Measurements from ENCODE around the gene ERICH4. TPM values are rescaled to one million over a fixed set of nuclear protein-coding genes. Genes with fewer than 3 reads are reported as not detected.

ERICH4 gene
- total and polyA plus RNA-seq, 2 of the 4 experiments (the other 2 are of a cell fraction), result not detected

GRCh38 chr19:41426952-41427646, 15.9 kb upstream of the ERICH4 start, which contains the start of gene B3GNT8:
Gene B3GNT8 (minus strand): TSS chr19:41427374. CDS start chr19:41426778, 596 bp downstream.
- dilution Hi-C loops (cut with HindIII; ENCODE audit: low sequenced_read_pairs, unreplicated experiment), result no loop called here
- in situ Hi-C loops (cut with MboI; ENCODE audit: low sequenced_read_pairs), result no loop called here
- peak within 1 kb of the TSS; percentile 13 for H2AK5ac ChIP-seq (ENCODE audit: low read depth, low read length)
- TF ChIP-seq FOS (IDR thresholded peaks at IDR 0.05; ENCODE audit: low read depth, low read length) (no peak), RCOR1 (IDR thresholded peaks at IDR 0.05; ENCODE audit: insufficient replicate concordance, low read length) (no peak), MXI1 (IDR thresholded peaks at IDR 0.05; ENCODE audit: borderline replicate concordance, low read depth, low read length) (no peak), MAFK (IDR thresholded peaks at IDR 0.05; ENCODE audit: low read depth, low read length) (no peak), USF2 (IDR thresholded peaks at IDR 0.05; ENCODE audit: low read depth, low read length) (no peak), MAZ (IDR thresholded peaks at IDR 0.05; ENCODE audit: borderline replicate concordance, low read depth, low read length) (peak; percentile 65), SMC3 (IDR thresholded peaks at IDR 0.05; ENCODE audit: low read depth, low read length) (no peak), ELK1 (IDR thresholded peaks at IDR 0.05; ENCODE audit: borderline replicate concordance, low read depth, low read length) (no peak)
- TF ChIP-seq, protein P1, sequence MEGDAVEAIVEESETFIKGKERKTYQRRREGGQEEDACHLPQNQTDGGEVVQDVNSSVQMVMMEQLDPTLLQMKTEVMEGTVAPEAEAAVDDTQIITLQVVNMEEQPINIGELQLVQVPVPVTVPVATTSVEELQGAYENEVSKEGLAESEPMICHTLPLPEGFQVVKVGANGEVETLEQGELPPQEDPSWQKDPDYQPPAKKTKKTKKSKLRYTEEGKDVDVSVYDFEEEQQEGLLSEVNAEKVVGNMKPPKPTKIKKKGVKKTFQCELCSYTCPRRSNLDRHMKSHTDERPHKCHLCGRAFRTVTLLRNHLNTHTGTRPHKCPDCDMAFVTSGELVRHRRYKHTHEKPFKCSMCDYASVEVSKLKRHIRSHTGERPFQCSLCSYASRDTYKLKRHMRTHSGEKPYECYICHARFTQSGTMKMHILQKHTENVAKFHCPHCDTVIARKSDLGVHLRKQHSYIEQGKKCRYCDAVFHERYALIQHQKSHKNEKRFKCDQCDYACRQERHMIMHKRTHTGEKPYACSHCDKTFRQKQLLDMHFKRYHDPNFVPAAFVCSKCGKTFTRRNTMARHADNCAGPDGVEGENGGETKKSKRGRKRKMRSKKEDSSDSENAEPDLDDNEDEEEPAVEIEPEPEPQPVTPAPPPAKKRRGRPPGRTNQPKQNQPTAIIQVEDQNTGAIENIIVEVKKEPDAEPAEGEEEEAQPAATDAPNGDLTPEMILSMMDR (conservative IDR thresholded peaks at IDR 0.05; ENCODE audit: low read depth, low read length), result no peak
- H3K14ac ChIP-seq (replicated peaks; ENCODE audit: low read depth, low read length), result peak within 1 kb of the TSS; percentile 85; the same call in 1 of the 2 replicates
- no peaks in the 10 kb centered on the region for H3K9me3 ChIP-seq (ENCODE audit: control insufficient read depth, insufficient read depth, low read length)
- H3K79me1 ChIP-seq (ENCODE audit: low read depth in 1 of 2, low read length in 2 of 2), result no peaks in the 10 kb centered on the region
- peak within 1 kb of the TSS; percentile 64 for H3K56ac ChIP-seq (ENCODE audit: extremely low read depth, insufficient read depth, low read length)
- ATAC-seq (ENCODE audit: low read depth), result peak; percentile 93
- DNase-seq, result peak; percentile 34
- H3K27ac ChIP-seq (ENCODE audit: insufficient read depth, low read length), result peak within 1 kb of the TSS; percentile 3; the same call in 1 of the 2 replicates
- peak within 1 kb of the TSS in 1 of 2 experiments; percentile 66; a peak in 2 of 4 replicates for H4K8ac ChIP-seq (ENCODE audit: low read depth in 2 of 2, low read length in 2 of 2)
- H2BK120ac ChIP-seq (ENCODE audit: low read depth, low read length), result no peak within 1 kb of the TSS
- no peaks in the 10 kb centered on the region for H3K27me3 ChIP-seq (ENCODE audit: control insufficient read depth, insufficient read depth, low read length)
- H2BK15ac ChIP-seq (ENCODE audit: low read depth, low read length), result no peak within 1 kb of the TSS
- WGBS, 2 experiments (ENCODE audit: extremely low coverage in 2 of 2, insufficient read length in 1 of 2), result 6% methylated on average over 3 of the region's 19 CpGs; no CpG with 5 or more reads in 1 of the 2 experiments
- ChIA-PET POLR2A (ENCODE audit: unreplicated experiment) (no interaction called here), CTCF (no interaction called here)
- peaks cover 32% of the 10 kb centered on the region for H3K36me3 ChIP-seq (ENCODE audit: control insufficient read depth, insufficient read depth, low read length)
- H4K20me1 ChIP-seq (ENCODE audit: insufficient read depth, low read length), result no peaks in the 10 kb centered on the region
- BruUV-seq (replicated peaks), result no TSS peak
- peak within 1 kb of the TSS; percentile 66; the same call in 1 of the 2 replicates for H3K4me2 ChIP-seq (ENCODE audit: low read depth, low read length)
- peak within 1 kb of the TSS; percentile 27 for H3K4me3 ChIP-seq (ENCODE audit: insufficient read depth, low read depth, low read length)
- no peak within 1 kb of the TSS for H2BK5ac ChIP-seq (ENCODE audit: low read depth, low read length, poor library complexity, severe bottlenecking)
- no peak within 1 kb of the TSS for H2BK20ac ChIP-seq (ENCODE audit: low read depth, low read length)
- peak within 1 kb of the TSS; percentile 88 for H2AFZ ChIP-seq (replicated peaks; ENCODE audit: low read length, poor library complexity)
- peak within 1 kb of the TSS; percentile 73 for H3K9ac ChIP-seq (ENCODE audit: low read depth, low read length)
- peak within 1 kb of the TSS; percentile 3; the same call in 1 of the 2 replicates for H4K5ac ChIP-seq (ENCODE audit: low read depth, low read length)
- intact Hi-C loops (cut with micrococcal nuclease), result loop anchor here (10.0 kb wide), 1 partner anchor 222 kb away; no protein-coding TSS in a partner anchor
- H3K23ac ChIP-seq (ENCODE audit: low read depth, low read length), result peak within 1 kb of the TSS; percentile 65; the same call in 1 of the 2 replicates
- H3K4me1 ChIP-seq (ENCODE audit: control insufficient read depth, insufficient read depth, low read length), result peaks cover 10% of the 10 kb centered on the region; the same call in 1 of the 2 replicates
- H3K9me1 ChIP-seq (ENCODE audit: insufficient read depth, low read length), result no peaks in the 10 kb centered on the region
- H3K4ac ChIP-seq (ENCODE audit: low read depth, low read length), result peak within 1 kb of the TSS; percentile 60
- no peak within 1 kb of the TSS for H3K18ac ChIP-seq (ENCODE audit: low read depth, low read length)
- H2AK9ac ChIP-seq (replicated peaks; ENCODE audit: low read depth, low read length, poor library complexity), result peak within 1 kb of the TSS; percentile 82
- H4K91ac ChIP-seq (ENCODE audit: insufficient read depth, low read depth, low read length), result 0 out of 2 replicates have a peak within 1 kb of the TSS, but pooled peaks have one; percentile 23
